Erythroblast (primary cell): ENCODE data around the gene CFAP206.

ENCODE experiments used
- GATA1 ChIP-seq: IDR thresholded peaks from 2 replicates; pipeline ENCODE4 v1.6.1; 2011; ENCODE audit warnings: low read depth, mild to moderate bottlenecking, control low read depth, low read length, moderate library complexity
- POLR2A ChIP-seq: IDR thresholded peaks from 2 replicates; pipeline ENCODE4 v1.6.1; 2011; ENCODE audit warnings: mild to moderate bottlenecking, low read length

GRCh38 chr6:87436435-87436834 lies 28.7 kb downstream of the CFAP206 start:
- TF ChIP-seq POLR2A (no peak), GATA1 (no peak)
